SK-N-SH treated with all-trans-retinoic acid at 6 μM for 48 hours (cell line): ENCODE results near the gene HSF2BP.

ENCODE experiments used
- ATAC-seq: fragments of 200-7000 bp; cut with Tn5 transposase; 3 replicates; pipeline ENCODE4 v1.9.1; 2020; ENCODE audit warnings: mild to moderate bottlenecking, moderate library complexity
- CSRNP3 ChIP-seq: fragments of 250-450 bp; sonication (Bioruptor Pico); IDR thresholded peaks from 2 replicates; pipeline ENCODE4 v1.5.1; 2021; ENCODE audit warnings: mild to moderate bottlenecking, moderate library complexity
- ESRRG ChIP-seq: fragments of 250-450 bp; sonication (Bioruptor Pico); IDR thresholded peaks from 2 replicates; pipeline ENCODE4 v1.6.1; 2021; ENCODE audit warnings: mild to moderate bottlenecking
- GLIS3 ChIP-seq: fragments of 250-450 bp; sonication (Bioruptor Pico); IDR thresholded peaks from 2 replicates; pipeline ENCODE4 v1.5.0; 2020; ENCODE audit warnings: mild to moderate bottlenecking, moderate library complexity
- ISL1 ChIP-seq: fragments of 250-450 bp; sonication (Bioruptor Pico); IDR thresholded peaks from 2 replicates; pipeline ENCODE4 v2.1.2; 2022; ENCODE audit warnings: mild to moderate bottlenecking, moderate library complexity
- OSR1 ChIP-seq: fragments of 250-450 bp; sonication (Bioruptor Pico); IDR thresholded peaks from 2 replicates; pipeline ENCODE4 v1.8.0; 2022; ENCODE audit warnings: moderate library complexity, mild to moderate bottlenecking, inconsistent platforms
- POU6F1 ChIP-seq: fragments of 250-450 bp; sonication (Bioruptor Pico); IDR thresholded peaks from 2 replicates; pipeline ENCODE4 v1.8.0; 2021; ENCODE audit warnings: low read depth, mild to moderate bottlenecking, moderate library complexity, borderline replicate concordance
- SNAI2 ChIP-seq: fragments of 250-450 bp; sonication (Bioruptor Pico); IDR thresholded peaks from 2 replicates; pipeline ENCODE4 v1.5.0; 2020; ENCODE audit warnings: mild to moderate bottlenecking, moderate library complexity
- TCF4 ChIP-seq: fragments of 250-450 bp; sonication (Bioruptor Pico); IDR thresholded peaks from 2 replicates; pipeline ENCODE4 v1.8.0; 2021; ENCODE audit warnings: mild to moderate bottlenecking, moderate library complexity, borderline replicate concordance
- TOX ChIP-seq: fragments of 250-450 bp; sonication (Bioruptor Pico); IDR thresholded peaks from 2 replicates; pipeline ENCODE4 v1.8.0; 2021; ENCODE audit warnings: mild to moderate bottlenecking, moderate library complexity, borderline replicate concordance
- ZC3H10 ChIP-seq: fragments of 250-450 bp; sonication (Bioruptor Pico); IDR thresholded peaks from 2 replicates; pipeline ENCODE4 v1.5.1; 2021; ENCODE audit warnings: mild to moderate bottlenecking, moderate library complexity
- ZFP30 ChIP-seq: fragments of 450-650 bp; formaldehyde crosslinking; IDR thresholded peaks from 2 replicates; pipeline ENCODE4 v1.5.0; 2022; ENCODE audit warnings: mild to moderate bottlenecking, moderate library complexity
- ZNF70 ChIP-seq: fragments of 450-650 bp; formaldehyde crosslinking; IDR thresholded peaks from 2 replicates; pipeline ENCODE4 v1.5.0; 2020; ENCODE audit warnings: mild to moderate bottlenecking, moderate library complexity
- ZNF8 ChIP-seq: fragments of 450-650 bp; formaldehyde crosslinking; IDR thresholded peaks from 2 replicates; pipeline ENCODE4 v1.5.0; 2020; ENCODE audit warnings: mild to moderate bottlenecking, moderate library complexity
- TF ChIP-seq, protein P1 (sequence below): fragments of 250-450 bp; sonication (Bioruptor Pico); IDR thresholded peaks from 2 replicates; pipeline ENCODE4 v1.8.0; 2020; ENCODE audit warnings: mild to moderate bottlenecking, moderate library complexity, borderline replicate concordance
- TF ChIP-seq, protein P2 (sequence below): fragments of 250-450 bp; sonication (Bioruptor Pico); IDR thresholded peaks from 2 replicates; pipeline ENCODE4 v1.5.1; 2020; ENCODE audit warnings: low read depth, mild to moderate bottlenecking, moderate library complexity
- TF ChIP-seq, protein P3 (sequence below): fragments of 250-450 bp; sonication (Bioruptor Pico); IDR thresholded peaks from 2 replicates; pipeline ENCODE4 v1.5.0; 2020; ENCODE audit warnings: mild to moderate bottlenecking, moderate library complexity

The HSF2BP gene

GRCh38 chr21:43637530-43638158, 21.6 kb downstream of the HSF2BP start:
- ATAC-seq, result no peak
- TF ChIP-seq GLIS3 (CRISPR knock-in tag), result no peak
- TF ChIP-seq ZNF8 (CRISPR knock-in tag), result no peak
- TF ChIP-seq, protein P1, sequence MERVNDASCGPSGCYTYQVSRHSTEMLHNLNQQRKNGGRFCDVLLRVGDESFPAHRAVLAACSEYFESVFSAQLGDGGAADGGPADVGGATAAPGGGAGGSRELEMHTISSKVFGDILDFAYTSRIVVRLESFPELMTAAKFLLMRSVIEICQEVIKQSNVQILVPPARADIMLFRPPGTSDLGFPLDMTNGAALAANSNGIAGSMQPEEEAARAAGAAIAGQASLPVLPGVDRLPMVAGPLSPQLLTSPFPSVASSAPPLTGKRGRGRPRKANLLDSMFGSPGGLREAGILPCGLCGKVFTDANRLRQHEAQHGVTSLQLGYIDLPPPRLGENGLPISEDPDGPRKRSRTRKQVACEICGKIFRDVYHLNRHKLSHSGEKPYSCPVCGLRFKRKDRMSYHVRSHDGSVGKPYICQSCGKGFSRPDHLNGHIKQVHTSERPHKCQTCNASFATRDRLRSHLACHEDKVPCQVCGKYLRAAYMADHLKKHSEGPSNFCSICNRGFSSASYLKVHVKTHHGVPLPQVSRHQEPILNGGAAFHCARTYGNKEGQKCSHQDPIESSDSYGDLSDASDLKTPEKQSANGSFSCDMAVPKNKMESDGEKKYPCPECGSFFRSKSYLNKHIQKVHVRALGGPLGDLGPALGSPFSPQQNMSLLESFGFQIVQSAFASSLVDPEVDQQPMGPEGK (CRISPR knock-in tag), result no peak
- no peak for TF ChIP-seq ZC3H10 (CRISPR knock-in tag)
- no peak for TF ChIP-seq ESRRG (CRISPR knock-in tag)
- no peak for TF ChIP-seq SNAI2 (CRISPR knock-in tag)
- TF ChIP-seq ZFP30 (CRISPR knock-in tag), result no peak
- no peak for TF ChIP-seq ISL1 (CRISPR knock-in tag)
- no peak for TF ChIP-seq POU6F1
- no peak for TF ChIP-seq OSR1 (CRISPR knock-in tag)

DNA sequence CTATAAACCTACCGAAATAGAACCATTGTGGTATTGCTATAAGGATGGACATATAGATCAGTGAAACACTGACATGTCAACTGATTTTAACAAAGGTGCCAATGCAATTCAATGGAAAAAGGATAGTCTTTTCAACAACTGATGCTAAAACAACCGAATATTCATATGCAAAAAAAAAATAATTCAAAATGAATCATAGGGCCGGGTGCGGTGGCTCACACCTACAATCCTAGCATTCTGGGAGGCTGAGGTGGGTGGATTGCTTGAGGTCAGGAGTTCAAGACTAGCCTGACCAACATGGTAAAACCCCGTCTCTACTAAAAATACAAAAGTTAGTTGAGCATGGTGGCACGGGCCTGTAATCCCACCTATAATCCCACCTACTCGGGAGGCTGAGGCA, 23.9 kb downstream of the HSF2BP start:
- no peak for ATAC-seq
- TF ChIP-seq ZNF70, result no peak
- no peak for TF ChIP-seq CSRNP3 (CRISPR knock-in tag)
- TF ChIP-seq, protein P1 (CRISPR knock-in tag), result no peak
- TF ChIP-seq TCF4 (CRISPR knock-in tag), result no peak
- TF ChIP-seq, protein P2, sequence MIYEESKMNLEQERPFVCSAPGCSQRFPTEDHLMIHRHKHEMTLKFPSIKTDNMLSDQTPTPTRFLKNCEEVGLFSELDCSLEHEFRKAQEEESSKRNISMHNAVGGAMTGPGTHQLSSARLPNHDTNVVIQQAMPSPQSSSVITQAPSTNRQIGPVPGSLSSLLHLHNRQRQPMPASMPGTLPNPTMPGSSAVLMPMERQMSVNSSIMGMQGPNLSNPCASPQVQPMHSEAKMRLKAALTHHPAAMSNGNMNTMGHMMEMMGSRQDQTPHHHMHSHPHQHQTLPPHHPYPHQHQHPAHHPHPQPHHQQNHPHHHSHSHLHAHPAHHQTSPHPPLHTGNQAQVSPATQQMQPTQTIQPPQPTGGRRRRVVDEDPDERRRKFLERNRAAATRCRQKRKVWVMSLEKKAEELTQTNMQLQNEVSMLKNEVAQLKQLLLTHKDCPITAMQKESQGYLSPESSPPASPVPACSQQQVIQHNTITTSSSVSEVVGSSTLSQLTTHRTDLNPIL (CRISPR knock-in tag), result no peak
- no peak for TF ChIP-seq ZC3H10 (CRISPR knock-in tag)
- TF ChIP-seq TOX (CRISPR knock-in tag), result no peak
- no peak for TF ChIP-seq POU6F1
- no peak for TF ChIP-seq ISL1 (CRISPR knock-in tag)

DNA sequence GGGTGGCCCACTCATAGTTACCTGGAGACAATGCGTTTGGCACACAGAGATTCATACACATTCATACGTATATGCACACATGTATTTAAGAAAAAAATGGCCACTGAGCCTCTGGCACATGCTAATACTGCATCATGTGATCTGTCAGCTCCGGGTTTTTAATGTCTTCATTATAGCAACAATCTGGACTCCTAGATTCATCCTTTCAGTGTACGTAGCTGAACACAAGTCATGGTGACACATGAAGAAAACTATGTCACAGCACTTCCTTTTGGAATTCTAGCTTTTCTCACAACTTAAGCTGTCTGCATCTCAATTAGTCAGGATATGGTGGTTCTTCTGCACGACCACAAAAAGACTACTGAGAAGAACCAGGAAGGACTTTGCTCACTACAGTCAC, 24.7 kb downstream of the HSF2BP start:
- no peak for ATAC-seq

More for the DNA sequence above, 24.7 kb downstream of the HSF2BP start:
- TF ChIP-seq OSR1 (CRISPR knock-in tag) (no peak), CSRNP3 (CRISPR knock-in tag) (no peak), POU6F1 (no peak), TCF4 (CRISPR knock-in tag) (no peak)
- TF ChIP-seq, protein P2 (CRISPR knock-in tag), result no peak
- TF ChIP-seq, protein P3, sequence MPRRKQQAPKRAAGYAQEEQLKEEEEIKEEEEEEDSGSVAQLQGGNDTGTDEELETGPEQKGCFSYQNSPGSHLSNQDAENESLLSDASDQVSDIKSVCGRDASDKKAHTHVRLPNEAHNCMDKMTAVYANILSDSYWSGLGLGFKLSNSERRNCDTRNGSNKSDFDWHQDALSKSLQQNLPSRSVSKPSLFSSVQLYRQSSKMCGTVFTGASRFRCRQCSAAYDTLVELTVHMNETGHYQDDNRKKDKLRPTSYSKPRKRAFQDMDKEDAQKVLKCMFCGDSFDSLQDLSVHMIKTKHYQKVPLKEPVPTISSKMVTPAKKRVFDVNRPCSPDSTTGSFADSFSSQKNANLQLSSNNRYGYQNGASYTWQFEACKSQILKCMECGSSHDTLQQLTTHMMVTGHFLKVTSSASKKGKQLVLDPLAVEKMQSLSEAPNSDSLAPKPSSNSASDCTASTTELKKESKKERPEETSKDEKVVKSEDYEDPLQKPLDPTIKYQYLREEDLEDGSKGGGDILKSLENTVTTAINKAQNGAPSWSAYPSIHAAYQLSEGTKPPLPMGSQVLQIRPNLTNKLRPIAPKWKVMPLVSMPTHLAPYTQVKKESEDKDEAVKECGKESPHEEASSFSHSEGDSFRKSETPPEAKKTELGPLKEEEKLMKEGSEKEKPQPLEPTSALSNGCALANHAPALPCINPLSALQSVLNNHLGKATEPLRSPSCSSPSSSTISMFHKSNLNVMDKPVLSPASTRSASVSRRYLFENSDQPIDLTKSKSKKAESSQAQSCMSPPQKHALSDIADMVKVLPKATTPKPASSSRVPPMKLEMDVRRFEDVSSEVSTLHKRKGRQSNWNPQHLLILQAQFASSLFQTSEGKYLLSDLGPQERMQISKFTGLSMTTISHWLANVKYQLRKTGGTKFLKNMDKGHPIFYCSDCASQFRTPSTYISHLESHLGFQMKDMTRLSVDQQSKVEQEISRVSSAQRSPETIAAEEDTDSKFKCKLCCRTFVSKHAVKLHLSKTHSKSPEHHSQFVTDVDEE, result no peak
